Measurements from ENCODE around the gene GPR12. TPM values are rescaled to one million over a fixed set of nuclear protein-coding genes. Genes with fewer than 3 reads are reported as not detected.

Gene GPR12
- total and polyA plus RNA-seq, 9 donors: 0.07 to 0.12 TPM; not detected in 7

DNA sequence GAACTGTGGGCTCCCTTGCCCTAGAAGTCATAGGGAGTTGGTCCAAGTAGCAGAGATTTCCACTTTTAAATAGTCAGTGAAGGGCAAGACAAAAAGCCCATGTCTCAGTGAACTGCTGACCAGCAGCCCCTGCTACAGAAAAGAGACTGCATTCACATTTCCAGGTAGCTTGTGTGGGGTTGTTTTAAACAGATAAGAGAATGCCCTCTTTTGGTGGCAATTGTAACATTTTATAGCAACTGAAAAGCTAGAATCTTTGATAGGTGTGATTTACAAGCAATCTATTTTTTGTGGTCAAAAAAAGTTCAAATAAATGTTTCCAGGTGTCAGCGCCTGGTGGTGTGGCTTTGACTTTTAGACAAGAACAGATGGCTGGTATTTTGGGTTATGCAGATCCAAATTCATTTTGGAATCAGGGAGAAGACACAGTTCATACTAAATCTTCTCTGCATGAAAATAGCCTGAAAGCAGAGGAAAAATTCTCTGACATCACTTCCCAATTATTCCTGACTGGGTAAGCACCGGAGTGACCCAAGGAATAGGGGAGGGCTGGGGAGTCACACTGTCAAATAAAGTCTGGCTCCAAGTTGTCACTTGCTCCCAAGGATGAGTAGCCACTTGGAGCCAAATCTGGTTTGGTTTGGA is 26.2 kb upstream of the GPR12 start:
- H3K27me3 ChIP-seq: no peaks in the 10 kb centered on the region
- 80 to 88% (median 85%) methylated on average over 2 of the region's 2 CpGs for WGBS, 3 donors
- no peaks in the 10 kb centered on the region for H3K36me3 ChIP-seq
- H3K9me3 ChIP-seq: no peaks in the 10 kb centered on the region
- no peaks in the 10 kb centered on the region for H3K4me1 ChIP-seq (ENCODE audit: insufficient read depth)
- no peak overlapping the region for H3K27ac ChIP-seq
- TF ChIP-seq EP300 (IDR thresholded peaks at IDR 0.05) (no peak), POLR2A (IDR thresholded peaks at IDR 0.05) (no peak)
- TF ChIP-seq, protein P1, sequence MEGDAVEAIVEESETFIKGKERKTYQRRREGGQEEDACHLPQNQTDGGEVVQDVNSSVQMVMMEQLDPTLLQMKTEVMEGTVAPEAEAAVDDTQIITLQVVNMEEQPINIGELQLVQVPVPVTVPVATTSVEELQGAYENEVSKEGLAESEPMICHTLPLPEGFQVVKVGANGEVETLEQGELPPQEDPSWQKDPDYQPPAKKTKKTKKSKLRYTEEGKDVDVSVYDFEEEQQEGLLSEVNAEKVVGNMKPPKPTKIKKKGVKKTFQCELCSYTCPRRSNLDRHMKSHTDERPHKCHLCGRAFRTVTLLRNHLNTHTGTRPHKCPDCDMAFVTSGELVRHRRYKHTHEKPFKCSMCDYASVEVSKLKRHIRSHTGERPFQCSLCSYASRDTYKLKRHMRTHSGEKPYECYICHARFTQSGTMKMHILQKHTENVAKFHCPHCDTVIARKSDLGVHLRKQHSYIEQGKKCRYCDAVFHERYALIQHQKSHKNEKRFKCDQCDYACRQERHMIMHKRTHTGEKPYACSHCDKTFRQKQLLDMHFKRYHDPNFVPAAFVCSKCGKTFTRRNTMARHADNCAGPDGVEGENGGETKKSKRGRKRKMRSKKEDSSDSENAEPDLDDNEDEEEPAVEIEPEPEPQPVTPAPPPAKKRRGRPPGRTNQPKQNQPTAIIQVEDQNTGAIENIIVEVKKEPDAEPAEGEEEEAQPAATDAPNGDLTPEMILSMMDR (IDR thresholded peaks at IDR 0.05): no peak
- DNase-seq: no peak
- H3K4me3 ChIP-seq: no peak overlapping the region
- intact Hi-C loops (cut with DNase I): no loop called here

DNA sequence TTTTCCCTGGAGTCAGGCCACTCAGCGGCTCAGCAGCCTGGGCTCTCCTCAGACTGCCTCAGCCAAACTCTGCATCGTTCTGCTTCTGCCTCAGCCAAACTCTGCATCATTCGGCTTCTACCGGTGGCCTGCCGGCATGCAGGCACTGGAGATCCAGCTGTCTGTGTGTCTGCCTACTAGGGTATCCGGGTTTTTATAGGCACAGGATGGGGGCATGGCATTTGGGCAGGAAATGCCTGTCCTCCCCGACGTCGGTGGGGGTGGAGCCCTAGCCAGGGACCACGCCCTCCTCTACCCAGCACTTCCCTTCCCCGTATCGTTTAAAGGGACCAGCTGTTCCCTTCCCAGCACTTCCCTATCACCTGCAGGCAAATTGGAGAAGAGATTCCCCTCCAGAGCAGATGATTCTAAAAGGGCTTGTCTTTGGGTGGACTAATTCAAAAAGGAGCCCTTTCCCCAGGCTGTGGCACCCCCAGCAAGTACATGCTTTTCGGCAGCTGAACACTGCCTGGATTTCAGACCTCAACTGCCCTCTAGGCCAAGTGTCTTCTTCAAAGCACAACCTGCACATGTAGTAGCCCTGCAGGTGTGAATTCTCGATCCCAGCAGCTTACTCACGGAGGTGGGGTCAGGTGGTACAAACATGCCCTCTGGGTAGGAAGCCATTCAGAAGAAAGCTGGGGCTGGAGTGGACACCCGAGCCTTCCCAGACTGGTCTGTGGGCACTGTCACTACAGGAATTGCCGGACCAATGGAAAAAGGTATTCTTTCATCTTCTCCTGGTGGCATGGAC is 25.4 kb upstream of the GPR12 start:
- intact Hi-C loops (cut with DNase I): no loop called here
- Histone ChIP-seq H3K4me1 (ENCODE audit: insufficient read depth) (no peaks in the 10 kb centered on the region), H3K36me3 (no peaks in the 10 kb centered on the region), H3K27ac (no peak overlapping the region), H3K4me3 (no peak overlapping the region), H3K27me3 (no peaks in the 10 kb centered on the region), H3K9me3 (no peaks in the 10 kb centered on the region)
- no peak for TF ChIP-seq EP300 (IDR thresholded peaks at IDR 0.05)
- TF ChIP-seq, protein P1 (IDR thresholded peaks at IDR 0.05): no peak
- no peak for TF ChIP-seq POLR2A (IDR thresholded peaks at IDR 0.05)
- 24 to 27% (median 27%) methylated on average over 17 of the region's 17 CpGs for WGBS, 3 donors
- DNase-seq: no peak

DNA sequence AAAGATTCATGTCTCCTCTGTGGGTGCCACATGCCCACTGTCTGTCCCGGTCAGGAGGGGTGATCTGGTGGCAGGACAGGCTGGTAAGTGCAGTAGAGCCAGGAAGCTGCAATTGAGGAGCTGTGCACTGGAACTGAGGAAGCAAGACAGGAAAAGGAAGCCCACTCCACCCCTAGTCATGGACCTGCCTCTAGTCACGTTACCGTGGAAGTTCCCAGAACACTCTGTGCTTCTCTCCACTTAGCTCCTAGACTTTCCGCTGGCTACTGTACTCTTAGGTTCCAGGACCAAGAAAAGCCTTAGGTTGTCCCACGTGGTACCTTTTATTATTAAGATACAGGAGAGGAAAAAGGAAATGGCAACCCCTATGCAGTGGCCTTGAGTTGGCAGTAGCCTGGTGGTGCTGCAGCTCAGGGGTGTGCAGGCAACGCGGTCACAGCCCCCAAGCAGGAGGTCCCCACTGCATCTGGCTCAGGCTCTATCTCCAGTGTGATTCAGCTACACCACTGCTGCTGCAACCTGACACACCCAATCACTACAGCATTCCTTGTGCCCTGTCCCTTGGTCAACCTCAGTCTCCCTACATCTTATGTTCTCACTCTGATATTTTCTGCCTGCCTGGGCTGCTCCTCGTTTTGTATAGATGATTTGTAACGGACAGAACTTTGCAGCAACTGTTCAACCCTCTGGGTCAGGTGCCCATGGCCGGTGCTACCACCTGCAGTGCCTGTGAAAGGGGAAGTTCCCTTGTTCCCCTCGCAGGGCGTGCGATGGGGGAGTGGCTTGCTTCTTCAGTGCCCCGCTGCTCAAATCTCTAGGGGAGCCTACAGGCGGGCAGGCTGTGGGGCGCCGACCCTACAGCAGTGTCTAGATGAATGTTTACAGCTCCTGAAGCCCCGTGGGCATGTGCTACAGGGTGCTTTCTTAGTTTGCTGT is 24.4 kb upstream of the GPR12 start:
- H3K4me1 ChIP-seq (ENCODE audit: insufficient read depth): no peaks in the 10 kb centered on the region
- no peaks in the 10 kb centered on the region for H3K9me3 ChIP-seq
- H3K4me3 ChIP-seq: no peak overlapping the region
- no peaks in the 10 kb centered on the region for H3K36me3 ChIP-seq
- intact Hi-C loops (cut with DNase I): no loop called here
- H3K27me3 ChIP-seq: no peaks in the 10 kb centered on the region
- no peak for DNase-seq
- no peak for TF ChIP-seq POLR2A (IDR thresholded peaks at IDR 0.05)
- WGBS, 3 donors: 28 to 40% (median 38%) methylated on average over 17 to 18 of the region's 18 CpGs
- H3K27ac ChIP-seq: no peak overlapping the region

DNA sequence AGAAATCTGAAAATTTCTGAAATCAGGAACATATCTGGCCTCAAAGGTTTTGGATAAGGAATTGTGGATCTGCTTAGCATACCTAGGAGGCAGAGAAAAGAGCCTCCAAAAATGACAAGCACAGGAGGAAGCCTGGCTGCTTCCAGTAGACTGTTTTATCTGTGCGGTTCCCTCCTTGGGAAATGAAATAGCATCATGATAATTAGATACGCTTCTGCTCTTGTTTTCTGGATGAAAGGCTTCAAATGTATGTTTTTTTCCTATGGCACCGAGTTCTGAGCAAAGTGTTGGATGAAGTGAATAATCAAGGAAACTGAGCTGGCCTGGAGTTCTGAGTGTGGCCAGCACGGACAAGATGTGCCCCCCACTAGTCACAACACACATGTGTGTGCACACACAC is 19.8 kb upstream of the GPR12 start:
- H3K36me3 ChIP-seq: no peaks in the 10 kb centered on the region
- H3K9me3 ChIP-seq: no peaks in the 10 kb centered on the region
- TF ChIP-seq EP300 (IDR thresholded peaks at IDR 0.05): no peak
- TF ChIP-seq POLR2A (IDR thresholded peaks at IDR 0.05): no peak
- TF ChIP-seq, protein P1 (IDR thresholded peaks at IDR 0.05): no peak
- WGBS, 3 donors: 75 to 78% (median 77%) methylated on average over 4 of the region's 4 CpGs
- H3K4me1 ChIP-seq (ENCODE audit: insufficient read depth): no peaks in the 10 kb centered on the region
- intact Hi-C loops (cut with DNase I): no loop called here
- no peak overlapping the region for H3K4me3 ChIP-seq
- H3K27ac ChIP-seq: no peak overlapping the region
- no peak for DNase-seq
- no peaks in the 10 kb centered on the region for H3K27me3 ChIP-seq
